Right renal pelvis (tissue), 4 donors: ENCODE data around the gene KLK4. TPM values are rescaled to one million over a fixed set of nuclear protein-coding genes. Genes with fewer than 3 reads are reported as not detected.

Experiments
- DNase-seq, 4 donors: peaks; one replicate each; pipeline ENCODE4 v3.0.0-alpha.2; 2013; ENCODE audit warnings: low read depth in 4 of 4, low spot score in 3 of 4, missing footprints in 1 of 4
- polyA plus RNA-seq, 4 donors: library from polyadenylated mRNA; unstranded; fragments of 120-200 nt; gene quantifications; one replicate each; pipeline ENCODE4 v1.2.1, GENCODE V29; 2013; ENCODE audit not compliant: insufficient read length in 4 of 4

The KLK4 gene
- polyA plus RNA-seq: under 1 TPM in 2 of 4 donors, not detected in 2; 0.05 to 0.22 TPM

GRCh38 chr19:50911206-50912101, at the start of gene KLK4:
Gene KLK4, minus strand, starts transcription at chr19:50911395. Its CDS starts 657 bp downstream, at chr19:50910738.
- no peak for DNase-seq

- DNase-seq: no peak
These were observed 48.7 kb upstream of the KLK4 start for GRCh38 chr19:50959731-50960500.

- DNase-seq: no peak
These were observed 46.4 kb upstream of the KLK4 start for GRCh38 chr19:50957587-50957986.

GRCh38 chr19:50952910-50953309, 41.7 kb upstream of the KLK4 start, which contains the start of gene KLK5:
Gene KLK5, minus strand, starts transcription at chr19:50953038. Its CDS starts 381 bp downstream, at chr19:50952657.
- DNase-seq: no peak

GRCh38 chr19:50949861-50950260, 38.7 kb upstream of the KLK4 start:
- DNase-seq: no peak

- no peak for DNase-seq
These were observed 35.9 kb upstream of the KLK4 start for GRCh38 chr19:50947123-50947522.

- DNase-seq: no peak
These were observed 33.6 kb upstream of the KLK4 start for GRCh38 chr19:50944795-50945194.

GRCh38 chr19:50943074-50943828, 32.1 kb upstream of the KLK4 start:
- no peak for DNase-seq

GRCh38 chr19:50939596-50939995, 28.4 kb upstream of the KLK4 start:
- no peak for DNase-seq

- no peak for DNase-seq
These were observed 22.4 kb upstream of the KLK4 start for GRCh38 chr19:50933640-50934039.

- no peak for DNase-seq
These were observed 21.5 kb upstream of the KLK4 start for GRCh38 chr19:50932690-50933083.

- no peak for DNase-seq
These were observed 21.0 kb upstream of the KLK4 start for GRCh38 chr19:50932018-50932689.

- DNase-seq: no peak
These were observed 19.8 kb upstream of the KLK4 start for GRCh38 chr19:50931023-50931422.

GRCh38 chr19:50928831-50929230, 17.6 kb upstream of the KLK4 start:
- no peak for DNase-seq

GRCh38 chr19:50926144-50926543, 14.9 kb upstream of the KLK4 start:
- DNase-seq: no peak

GRCh38 chr19:50925734-50926133, 14.5 kb upstream of the KLK4 start:
- no peak for DNase-seq

- no peak for DNase-seq
These were observed 13.4 kb upstream of the KLK4 start for GRCh38 chr19:50924586-50924985.

GRCh38 chr19:50922317-50922853, 11.2 kb upstream of the KLK4 start:
- DNase-seq: peak; percentile 73 to 81 (median 76)

- DNase-seq: no peak
These were observed 10.5 kb upstream of the KLK4 start for GRCh38 chr19:50921426-50922316.
